ENCODE measurements around the gene GPATCH2. TPM values are rescaled to one million over a fixed set of nuclear protein-coding genes. Genes with fewer than 3 reads are reported as not detected.

The GPATCH2 gene
- total RNA-seq: 4.4 TPM

DNA sequence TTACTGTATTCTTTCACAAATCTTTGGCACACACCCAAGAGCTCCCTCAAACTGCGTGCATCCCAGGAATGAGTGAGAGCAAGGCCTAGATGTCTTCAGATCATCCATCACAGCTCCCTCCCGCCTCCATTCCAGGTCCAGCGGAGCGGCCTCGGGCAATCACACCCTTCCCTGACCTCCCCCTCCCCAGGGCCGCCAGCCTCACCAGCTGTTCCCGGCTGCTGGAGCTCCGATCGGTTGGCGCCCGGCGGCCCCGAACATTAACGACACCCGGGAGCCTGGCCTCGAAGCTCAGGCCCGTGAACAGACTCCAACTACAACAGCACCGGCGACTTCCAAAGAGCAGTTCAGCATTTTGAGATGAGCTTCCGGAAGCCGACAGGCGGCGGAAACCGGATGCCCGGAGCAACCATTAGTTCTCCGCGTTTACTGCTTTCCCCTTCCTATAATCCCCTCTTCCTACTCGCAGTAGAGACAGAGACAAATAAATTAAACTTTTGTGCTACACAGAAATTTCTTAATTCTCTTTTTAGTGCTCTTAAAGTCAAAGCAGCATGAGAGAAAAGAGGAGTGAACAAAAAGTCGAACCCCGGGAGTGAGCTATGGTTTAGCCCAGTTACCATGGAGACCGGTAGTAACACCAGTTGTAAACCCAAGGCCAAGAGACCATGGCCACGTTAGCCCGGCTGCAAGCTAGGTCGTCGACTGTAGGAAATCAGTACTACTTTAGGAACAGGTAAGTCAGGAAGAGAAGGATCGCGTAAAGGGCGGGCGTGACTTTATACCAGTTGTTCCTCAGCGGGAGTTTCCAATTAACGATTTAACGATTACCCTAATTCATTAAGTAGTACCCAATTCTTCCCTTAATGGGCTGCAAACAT, at the start of gene GPATCH2, which contains the start of gene SPATA17:
TSS of gene GPATCH2 (minus strand) at position 380 of the 881 bp plus-strand sequence. CDS start at position 261, 119 bp downstream.
TSS of gene SPATA17 (plus strand) at position 634 of the 881 bp plus-strand sequence. CDS start at position 669, 35 bp downstream.
- DNase-seq (ENCODE audit: low spot score) (peak; percentile 81), ATAC-seq (peak; percentile 97)

DNA sequence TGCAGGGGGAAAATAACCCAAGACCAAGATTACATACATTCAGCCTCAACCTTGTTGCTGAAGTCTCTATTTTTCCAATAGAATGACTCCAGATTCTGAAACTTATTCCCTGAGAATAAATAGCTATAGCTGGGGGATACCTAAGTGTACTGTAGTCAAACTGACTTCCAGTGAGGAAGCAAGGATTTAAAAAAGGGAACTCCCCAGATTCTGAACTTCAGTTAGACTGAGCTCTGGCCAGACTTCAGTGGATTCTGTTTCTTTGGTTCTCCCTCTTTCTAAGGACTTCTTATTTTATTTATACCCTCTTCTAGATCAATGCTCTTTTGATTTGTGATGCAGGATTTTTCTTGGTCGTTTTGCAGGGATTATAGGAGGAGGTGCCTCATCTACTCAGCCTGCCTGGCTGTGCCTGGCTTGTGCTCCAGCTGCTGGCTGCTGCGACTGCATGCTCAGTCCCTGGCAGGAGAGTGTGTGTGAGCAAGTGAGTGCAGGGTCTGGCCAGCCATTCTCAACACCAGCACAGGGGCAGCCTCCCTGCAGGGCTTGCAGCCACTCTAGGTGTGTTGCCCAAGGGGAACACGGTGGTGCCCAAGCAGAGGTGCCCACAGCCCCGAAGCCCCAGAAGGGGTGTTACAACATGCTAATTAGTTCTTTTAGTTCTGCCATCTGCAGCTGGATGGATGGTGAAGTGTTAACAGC, 43.3 kb upstream of the GPATCH2 start:
- DNase-seq (ENCODE audit: low spot score) (no peak), ATAC-seq (no peak)

DNA sequence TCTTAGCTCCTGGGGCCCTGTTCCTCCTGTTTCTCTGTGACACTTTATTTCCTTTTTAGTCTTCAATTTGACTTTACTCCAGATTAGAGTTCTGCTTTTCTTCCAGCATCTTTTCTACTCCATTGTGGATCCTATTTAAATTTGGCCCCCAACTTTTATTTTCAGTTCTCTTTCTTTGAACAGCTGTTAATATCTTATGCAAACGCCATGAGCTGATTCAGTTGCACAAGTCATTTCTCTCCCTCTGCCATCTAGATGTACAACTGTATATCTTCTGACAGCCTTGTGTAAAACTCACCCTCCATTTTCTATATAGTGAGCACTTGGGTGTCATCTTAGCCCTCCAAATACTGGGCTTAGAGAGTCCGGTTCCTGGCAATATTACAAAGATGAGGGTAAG, 42.5 kb upstream of the GPATCH2 start:
- no peak for DNase-seq (ENCODE audit: low spot score)
- no peak for ATAC-seq

DNA sequence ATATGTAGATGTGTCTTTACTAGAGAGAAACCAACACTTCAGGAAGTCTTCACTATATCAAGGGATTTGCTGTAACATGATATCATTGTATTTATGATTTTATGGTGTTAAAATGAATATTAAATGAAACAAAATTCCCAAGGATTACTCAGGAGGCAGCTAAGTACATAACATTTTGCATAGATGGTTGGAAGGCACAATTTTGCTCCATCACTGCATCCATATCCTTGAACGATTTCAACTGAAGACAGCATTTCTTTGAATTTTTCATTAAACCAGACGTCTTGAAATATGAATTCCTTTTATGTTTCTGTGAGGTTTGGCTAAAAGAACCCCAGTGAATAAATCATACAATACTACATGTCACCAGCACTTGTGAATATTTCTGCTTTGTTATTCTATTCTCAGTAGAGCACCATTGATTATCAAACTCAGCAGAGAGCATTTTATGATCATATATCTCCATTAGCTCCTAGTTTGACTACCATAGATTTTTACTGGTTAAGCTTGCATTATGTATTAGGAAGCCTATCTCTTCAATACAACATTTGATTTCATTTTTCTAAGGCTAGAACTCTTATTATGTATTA, 37.6 kb upstream of the GPATCH2 start:
- ATAC-seq (no peak), DNase-seq (ENCODE audit: low spot score) (no peak)

DNA sequence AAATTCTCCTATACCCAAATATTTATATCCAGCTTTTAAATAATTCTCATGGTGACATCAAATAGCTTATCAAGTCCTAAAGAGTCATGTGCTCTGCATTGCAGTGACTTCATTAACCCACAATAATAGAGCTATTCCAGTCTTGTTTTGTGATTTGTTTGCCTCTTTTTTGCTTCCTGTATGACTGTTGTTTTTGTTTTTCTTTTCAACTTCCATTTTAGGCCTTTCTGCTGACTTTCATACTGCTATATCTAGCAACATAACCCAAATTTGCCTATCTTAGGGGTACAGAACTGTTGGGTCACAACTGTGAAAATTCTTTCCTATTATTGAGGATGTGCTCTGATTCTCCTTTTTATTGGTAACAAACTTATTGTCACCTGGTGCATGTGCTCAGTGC, 30.5 kb upstream of the GPATCH2 start:
- ATAC-seq (no peak), DNase-seq (ENCODE audit: low spot score) (no peak)

DNA sequence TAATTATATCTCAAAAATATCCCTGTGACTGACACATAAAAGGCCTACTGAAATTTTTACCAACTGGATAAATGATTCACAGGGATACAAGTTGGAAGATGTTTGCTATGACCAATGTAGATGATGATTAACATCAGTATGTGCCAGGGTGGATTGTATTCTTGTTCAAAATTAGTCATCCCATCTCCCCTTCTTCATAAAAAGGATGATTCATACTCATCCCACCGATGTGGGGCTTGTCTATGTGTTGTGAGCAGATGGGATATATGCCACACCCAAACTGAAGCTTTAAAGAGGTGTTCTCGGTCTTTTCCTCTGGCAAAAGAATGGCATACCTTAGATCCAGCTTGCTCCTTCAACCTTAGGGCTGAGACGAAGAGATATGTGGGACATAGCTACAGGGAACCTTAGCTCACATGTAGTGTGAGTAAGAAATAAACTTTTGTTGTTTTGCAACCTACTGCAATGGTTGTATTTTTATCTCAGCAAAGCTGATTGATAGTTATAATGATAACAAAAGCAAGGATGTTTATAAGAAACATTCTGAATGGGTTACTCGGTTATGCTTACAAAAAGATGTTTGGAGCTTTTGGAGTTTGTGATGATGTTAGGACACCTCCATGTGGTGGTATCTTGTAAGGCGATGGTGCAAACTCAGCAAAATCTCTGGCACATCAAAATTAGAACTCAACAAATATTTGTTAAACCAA, 29.6 kb upstream of the GPATCH2 start:
- no peak for DNase-seq (ENCODE audit: low spot score)
- no peak for ATAC-seq

DNA sequence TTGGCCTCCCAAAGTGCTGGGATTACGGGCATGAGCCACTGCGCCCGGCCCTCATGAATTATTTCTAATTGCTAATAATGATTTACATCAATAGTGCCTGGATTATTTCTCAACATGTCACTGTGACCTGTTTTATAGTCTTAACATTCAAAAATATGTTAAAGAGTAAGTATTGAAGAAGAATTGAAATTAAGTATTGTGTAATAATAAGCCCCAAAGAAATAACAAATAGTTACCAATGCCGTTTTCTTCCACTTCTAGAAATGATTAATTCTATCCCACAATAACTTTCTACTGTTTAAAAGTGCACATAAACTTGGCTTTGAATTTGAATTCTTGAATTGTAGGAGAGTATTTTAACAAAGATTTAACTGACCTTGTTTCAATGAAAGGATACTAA, 19.8 kb upstream of the GPATCH2 start:
- DNase-seq (ENCODE audit: low spot score) (no peak), ATAC-seq (no peak)

DNA sequence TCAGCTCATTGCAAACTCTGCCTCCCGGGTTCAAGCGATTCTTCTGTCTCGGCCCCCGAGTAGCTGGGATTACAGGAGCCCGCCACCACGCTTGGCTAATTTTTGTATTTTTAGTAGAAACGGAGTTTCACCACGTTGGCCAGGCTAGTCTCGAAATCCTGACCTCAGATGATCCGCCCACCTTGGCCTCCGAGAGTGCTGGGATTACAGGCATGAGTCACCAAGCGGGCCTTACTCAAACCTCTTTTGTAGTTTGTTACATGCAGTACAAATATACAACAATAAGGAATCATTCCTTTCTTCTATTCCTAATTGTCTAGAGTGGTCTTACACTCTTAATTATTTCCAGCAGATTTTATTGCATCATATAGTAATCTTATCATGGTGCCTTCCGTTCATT, 16.9 kb upstream of the GPATCH2 start:
- no peak for DNase-seq (ENCODE audit: low spot score)
- no peak for ATAC-seq

DNA sequence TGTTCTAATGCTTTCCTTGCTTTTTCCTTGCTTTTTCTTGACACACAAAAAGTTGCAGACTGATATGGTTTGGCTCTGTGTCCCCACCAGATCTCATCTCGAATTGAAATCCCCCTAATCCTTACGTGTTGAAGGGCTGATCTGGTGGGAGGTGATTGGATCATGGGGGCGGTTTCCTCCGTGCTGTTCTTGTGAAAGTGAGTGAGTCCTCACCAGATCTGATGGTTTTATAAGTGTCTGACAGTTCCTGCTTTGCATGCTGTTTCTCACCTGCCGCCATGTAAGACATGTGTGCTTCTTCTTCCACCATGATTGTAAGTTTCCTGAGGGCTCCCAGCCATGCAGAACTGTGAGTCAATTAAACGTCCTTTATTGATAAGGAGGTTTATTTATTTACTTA, 11.6 kb upstream of the GPATCH2 start:
- DNase-seq (ENCODE audit: low spot score): no peak
- ATAC-seq: no peak

DNA sequence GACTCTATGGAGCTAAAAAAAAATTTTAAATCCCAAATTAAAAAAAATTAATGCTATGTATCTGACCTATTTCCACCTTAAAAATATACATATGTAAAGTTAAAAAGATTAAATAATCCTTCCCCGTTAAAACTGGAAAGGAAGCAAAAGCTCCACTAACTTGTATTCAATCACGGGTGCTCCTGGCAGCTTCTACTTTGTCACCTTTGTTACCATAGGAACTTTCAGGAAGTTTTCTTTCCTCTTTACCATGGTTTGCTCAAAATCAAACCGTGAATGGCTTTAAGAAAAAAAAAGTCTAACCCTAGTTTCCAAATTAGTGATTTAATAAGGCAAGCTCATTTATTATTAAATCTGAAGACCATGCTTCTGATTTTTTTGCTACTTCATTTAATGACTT, 3.5 kb downstream of the GPATCH2 start:
- no peak for DNase-seq (ENCODE audit: low spot score)
- no peak for ATAC-seq

DNA sequence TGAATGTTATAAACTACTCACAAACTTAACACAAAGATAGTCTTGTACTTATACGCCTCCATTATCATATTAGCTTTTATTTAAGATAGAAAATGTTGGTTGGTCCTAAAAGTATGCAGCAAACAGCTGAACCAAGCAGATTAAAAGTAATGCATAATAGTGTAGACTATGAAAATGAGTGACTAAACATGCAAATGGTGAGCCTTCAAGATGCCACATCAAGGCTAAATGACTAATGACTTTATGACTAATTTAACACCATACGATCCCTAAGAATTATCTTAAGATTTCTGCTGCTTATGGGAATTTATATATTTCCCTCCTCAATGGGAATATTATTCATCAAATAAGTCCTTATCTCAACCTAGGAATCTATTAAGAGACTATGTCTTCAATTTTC, 4.6 kb downstream of the GPATCH2 start:
- no peak for DNase-seq (ENCODE audit: low spot score)
- ATAC-seq: no peak

DNA sequence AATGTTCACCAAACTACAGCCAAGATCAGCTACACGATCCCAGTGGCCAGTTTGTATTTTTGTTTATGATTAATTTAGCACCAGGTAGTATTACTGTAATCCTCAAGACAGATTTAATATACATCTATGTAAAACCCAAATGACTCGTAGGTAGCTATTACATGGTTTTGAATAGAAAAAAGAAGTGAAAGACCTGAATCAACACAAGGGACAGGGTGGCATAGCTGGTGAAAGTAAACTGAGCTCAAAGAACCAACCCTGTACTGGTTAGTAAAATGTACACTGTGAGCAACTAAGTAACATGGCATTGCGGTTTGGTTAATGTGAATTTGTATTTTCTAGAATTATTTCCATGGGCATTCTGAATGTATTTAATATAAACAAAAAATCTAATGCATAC, 8.8 kb downstream of the GPATCH2 start:
- DNase-seq (ENCODE audit: low spot score) (no peak), ATAC-seq (no peak)

DNA sequence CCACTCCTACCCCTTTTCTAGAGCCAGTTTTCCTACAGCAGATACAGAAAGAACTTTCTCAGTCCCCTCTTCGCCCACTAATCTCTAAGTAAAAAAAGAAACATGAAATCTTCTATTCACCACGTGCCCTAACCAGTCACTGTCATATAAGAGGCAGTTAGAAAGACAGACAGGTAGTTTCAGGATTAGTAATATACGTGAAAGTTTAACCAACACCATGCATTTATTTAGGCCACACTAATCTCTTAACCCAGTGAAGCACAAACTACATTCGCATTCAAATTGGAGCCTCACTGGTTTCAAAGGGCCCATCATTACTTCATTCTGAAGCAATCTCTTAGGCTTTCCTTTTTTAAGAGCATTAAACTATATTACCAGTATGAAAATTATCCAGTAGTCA, 10.1 kb downstream of the GPATCH2 start:
- ATAC-seq: no peak

DNA sequence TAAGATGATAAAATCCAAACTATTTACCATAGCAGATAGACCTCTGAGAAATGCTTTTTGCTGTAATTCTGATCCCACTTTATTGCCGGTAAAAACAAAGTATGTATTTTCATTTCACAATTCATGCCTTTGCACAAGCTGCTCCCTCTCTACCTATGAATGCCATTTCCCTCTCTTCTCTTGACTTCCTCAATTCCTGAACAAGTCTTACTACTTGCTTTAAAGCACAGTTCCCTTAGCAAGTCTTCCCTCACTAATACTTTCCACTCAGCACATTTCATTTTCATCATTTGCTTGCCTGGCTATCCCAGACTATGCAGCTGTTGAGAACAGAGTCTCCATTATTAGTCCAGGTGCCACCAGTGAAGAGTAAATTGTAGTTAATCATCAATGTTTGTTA, 13.8 kb downstream of the GPATCH2 start:
- ATAC-seq (no peak), DNase-seq (ENCODE audit: low spot score) (no peak)

More for the DNA sequence above, 10.1 kb downstream of the GPATCH2 start:
- no peak for DNase-seq (ENCODE audit: low spot score)

DNA sequence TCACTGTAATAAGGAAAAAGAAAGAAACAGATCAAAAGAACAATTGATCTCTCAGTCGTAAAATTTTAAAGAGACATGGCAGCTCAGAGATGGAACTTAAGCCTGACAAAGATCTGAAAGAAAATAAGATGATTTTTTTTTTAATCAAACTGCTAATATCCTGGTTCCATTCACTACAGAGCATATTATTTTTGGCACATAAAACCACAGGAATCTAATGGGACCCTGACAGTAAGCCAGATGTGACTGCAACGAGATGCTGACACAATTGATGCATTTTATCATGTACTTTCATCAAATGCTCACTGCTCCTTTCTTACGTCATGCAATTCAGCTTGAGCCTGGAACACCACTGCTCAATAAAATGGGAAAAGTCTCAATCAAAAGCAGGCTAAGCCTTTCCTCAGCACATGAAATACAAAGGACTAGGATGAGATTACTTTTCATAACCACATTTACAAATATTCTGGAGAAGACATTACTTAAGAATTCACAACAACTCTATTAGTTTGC, 16.6 kb downstream of the GPATCH2 start:
- DNase-seq (ENCODE audit: low spot score): no peak

DNA sequence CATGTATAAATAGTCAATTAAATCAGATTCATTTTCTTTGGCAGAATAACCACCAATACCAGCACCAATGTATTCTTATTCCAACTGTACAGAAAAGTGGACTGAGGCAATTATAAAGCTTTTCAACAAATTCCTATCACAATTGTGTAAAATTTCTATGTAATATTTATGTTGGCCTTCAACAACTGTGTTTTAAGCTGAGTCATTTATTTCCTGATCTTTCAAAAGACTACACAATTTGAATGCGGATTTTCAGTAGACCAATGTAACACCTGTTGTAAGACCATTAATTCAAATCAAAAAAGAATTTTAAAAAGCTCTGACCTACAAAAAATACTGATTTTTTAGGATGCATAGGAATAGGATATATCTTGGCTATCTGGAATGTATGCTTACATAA, 25.5 kb downstream of the GPATCH2 start:
- DNase-seq (ENCODE audit: low spot score) (no peak), ATAC-seq (no peak)

More for the DNA sequence above, 16.6 kb downstream of the GPATCH2 start:
- ATAC-seq: no peak

DNA sequence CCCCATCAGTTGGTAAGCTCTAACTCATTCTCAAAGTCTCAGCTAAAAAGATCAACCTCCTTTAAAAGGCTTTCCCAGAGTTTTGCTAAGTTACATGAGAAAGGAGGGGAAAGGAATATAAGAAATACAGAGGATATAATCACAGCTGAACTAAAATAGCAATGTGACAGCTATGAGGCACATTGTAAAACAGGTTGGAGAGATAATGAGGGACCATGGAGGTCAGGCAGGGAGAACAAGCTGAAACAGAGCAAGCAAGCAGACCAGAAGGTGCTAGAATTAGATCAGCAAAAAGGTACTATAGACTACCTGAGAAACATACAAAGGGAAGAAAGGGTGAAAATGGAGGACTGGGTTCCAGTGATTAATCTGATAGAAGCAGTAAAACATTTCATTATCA, 28.5 kb downstream of the GPATCH2 start:
- no peak for DNase-seq (ENCODE audit: low spot score)
- no peak for ATAC-seq

DNA sequence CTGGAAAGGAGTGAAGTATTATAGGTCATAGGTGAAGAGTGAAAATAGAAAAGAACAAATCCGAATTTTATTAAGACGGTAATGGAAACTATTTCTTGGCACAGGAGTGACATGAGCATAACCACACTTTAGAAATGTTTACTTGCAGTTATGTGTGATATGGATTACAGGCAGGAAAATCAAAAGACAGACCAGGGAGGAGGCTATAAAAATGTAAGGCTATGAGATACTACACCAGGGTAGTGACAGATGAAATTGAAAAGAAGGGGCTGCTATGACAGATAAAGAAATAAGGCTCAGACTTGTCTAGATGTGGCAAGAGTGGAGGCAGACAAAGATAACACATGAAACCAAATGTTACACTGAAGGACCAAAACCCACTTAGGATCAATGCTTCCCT, 31.7 kb downstream of the GPATCH2 start:
- ATAC-seq (no peak), DNase-seq (ENCODE audit: low spot score) (no peak)

DNA sequence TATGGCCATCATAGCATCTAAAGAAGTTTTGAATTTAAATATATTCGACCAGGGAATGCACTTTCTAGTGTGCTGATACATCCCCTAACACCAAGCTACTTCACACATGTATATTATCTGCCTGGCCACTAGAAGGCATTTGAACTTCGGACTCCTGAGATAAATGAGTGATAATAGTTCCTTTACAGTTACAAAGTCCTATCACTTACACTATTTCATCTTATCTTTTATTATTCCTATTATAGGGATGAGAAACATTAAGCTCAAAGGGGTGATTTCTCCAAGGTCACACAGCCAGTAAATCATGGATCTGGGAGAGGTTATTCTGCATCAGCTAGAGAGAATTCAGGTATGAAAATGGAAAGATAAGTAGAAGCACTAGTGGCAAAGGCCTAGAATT, 40.3 kb downstream of the GPATCH2 start:
- ATAC-seq (no peak), DNase-seq (ENCODE audit: low spot score) (no peak)

DNA sequence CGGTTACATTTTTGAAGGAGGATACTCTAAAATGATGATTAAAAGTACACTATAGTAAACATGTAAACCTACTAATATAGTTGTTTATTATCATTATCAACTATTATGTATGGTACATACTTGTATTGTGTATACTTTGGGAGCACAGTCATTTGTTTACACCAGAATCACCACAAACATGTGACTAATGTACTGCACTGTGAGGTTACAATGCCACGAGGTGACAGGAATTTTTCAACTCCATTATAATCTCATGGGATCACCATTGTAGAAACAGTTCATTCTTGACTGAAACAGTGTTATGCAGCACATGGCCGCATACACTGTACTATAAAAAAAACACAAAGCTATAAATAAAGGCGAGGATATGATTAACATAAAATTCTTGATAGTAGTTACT, 44.3 kb downstream of the GPATCH2 start:
- ATAC-seq: no peak
- no peak for DNase-seq (ENCODE audit: low spot score)

DNA sequence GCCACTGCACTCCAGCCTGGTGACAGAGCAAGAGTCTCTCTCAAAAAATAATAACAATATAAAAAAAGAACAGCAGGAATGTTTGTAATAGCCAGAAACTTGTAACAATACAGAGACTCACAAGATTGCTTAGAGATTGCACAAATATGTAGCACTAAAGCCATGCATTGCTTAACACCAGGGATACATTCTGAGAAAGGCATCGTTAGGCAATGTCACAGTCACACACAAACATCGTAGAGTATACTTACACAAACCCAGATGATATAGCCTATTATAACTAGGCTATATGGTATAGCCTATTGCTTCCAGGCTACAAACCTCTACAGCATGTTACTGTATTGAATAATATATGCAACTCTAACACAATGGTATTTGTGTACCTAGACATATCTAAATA, 45.3 kb downstream of the GPATCH2 start:
- DNase-seq (ENCODE audit: low spot score) (no peak), ATAC-seq (no peak)

Measured in left lobe of liver (tissue), 2 donors.